Measurements from ENCODE around the gene TTLL11.

TTLL11 gene

GRCh38 chr9:121926351-121926801 lies 166.7 kb downstream of the TTLL11 start:
- DNase-seq = no peak

GRCh38 chr9:121925935-121926334 lies 167.2 kb downstream of the TTLL11 start:
- no peak for DNase-seq

- DNase-seq = no peak
These were observed 168.4 kb downstream of the TTLL11 start for GRCh38 chr9:121924700-121925099.

GRCh38 chr9:121921444-121921843 lies 171.7 kb downstream of the TTLL11 start:
- no peak for DNase-seq

- DNase-seq = no peak
These were observed 175.5 kb downstream of the TTLL11 start for GRCh38 chr9:121917375-121918335.

GRCh38 chr9:121915304-121915625 lies 177.8 kb downstream of the TTLL11 start:
- no peak for DNase-seq

- no peak for DNase-seq
These were observed 178.4 kb downstream of the TTLL11 start for GRCh38 chr9:121914604-121915303.

- no peak for DNase-seq
These were observed 179.0 kb downstream of the TTLL11 start for GRCh38 chr9:121914017-121914595.

- DNase-seq = no peak
These were observed 180.1 kb downstream of the TTLL11 start for GRCh38 chr9:121912812-121913627.

GRCh38 chr9:121910491-121911040 lies 182.5 kb downstream of the TTLL11 start:
- DNase-seq = no peak

- DNase-seq = no peak
These were observed 184.0 kb downstream of the TTLL11 start for GRCh38 chr9:121909111-121909510.

GRCh38 chr9:121906074-121906870 lies 186.8 kb downstream of the TTLL11 start:
- no peak for DNase-seq

- DNase-seq = no peak
These were observed 190.5 kb downstream of the TTLL11 start for GRCh38 chr9:121902461-121903135.

GRCh38 chr9:121901616-121902015 lies 191.5 kb downstream of the TTLL11 start:
- no peak for DNase-seq

- DNase-seq = no peak
These were observed 192.9 kb downstream of the TTLL11 start for GRCh38 chr9:121900163-121900562.

- DNase-seq = no peak
These were observed 194.3 kb downstream of the TTLL11 start for GRCh38 chr9:121898856-121899255.

- no peak for DNase-seq
These were observed 196.0 kb downstream of the TTLL11 start for GRCh38 chr9:121897140-121897539.

- DNase-seq = no peak
These were observed 196.6 kb downstream of the TTLL11 start for GRCh38 chr9:121896545-121896943.

GRCh38 chr9:121895818-121896544 lies 197.1 kb downstream of the TTLL11 start:
- DNase-seq = no peak

- DNase-seq = no peak
These were observed 197.8 kb downstream of the TTLL11 start for GRCh38 chr9:121895358-121895757.
